ENCODE data around the gene ACSM4. TPM values are rescaled to one million over a fixed set of nuclear protein-coding genes. Genes with fewer than 3 reads are reported as not detected.
"Not testable (repeated sequence)": the region's sequence is repeated elsewhere in the genome, so short reads cannot be mapped to it uniquely, and the experiment has no call there.

Gene ACSM4
- total RNA-seq, result not detected in 2 replicates

GRCh38 chr12:7303772-7304171 is at the start of gene ACSM4:
ACSM4 (plus strand) TSS chr12:7304072; CDS start chr12:7304332, 260 bp downstream.
- H3K4me3 ChIP-seq (ENCODE audit: low read depth, low read length), result no peak within 1 kb of the TSS
- no peak for DNase-seq (ENCODE audit: low read depth)
- no peak for TF ChIP-seq CTCF (conservative IDR thresholded peaks at IDR 0.05; ENCODE audit: low read depth, low read length)

- no peak for TF ChIP-seq CTCF (conservative IDR thresholded peaks at IDR 0.05; ENCODE audit: low read depth, low read length)
- no peak for DNase-seq (ENCODE audit: low read depth)
- H3K4me3 ChIP-seq (ENCODE audit: low read depth, low read length), result no peak overlapping the region
Observed at GRCh38 chr12:7259060-7259459, 44.8 kb upstream of the ACSM4 start.

GRCh38 chr12:7264538-7264937 is 39.3 kb upstream of the ACSM4 start:
- no peak for TF ChIP-seq CTCF (conservative IDR thresholded peaks at IDR 0.05; ENCODE audit: low read depth, low read length)
- H3K4me3 ChIP-seq (ENCODE audit: low read depth, low read length), result no peak overlapping the region
- DNase-seq (ENCODE audit: low read depth), result no peak

- no peak for DNase-seq (ENCODE audit: low read depth)
- no peak overlapping the region for H3K4me3 ChIP-seq (ENCODE audit: low read depth, low read length)
- TF ChIP-seq CTCF (conservative IDR thresholded peaks at IDR 0.05; ENCODE audit: low read depth, low read length), result no peak
Observed at GRCh38 chr12:7265251-7265650, 38.6 kb upstream of the ACSM4 start.

DNA sequence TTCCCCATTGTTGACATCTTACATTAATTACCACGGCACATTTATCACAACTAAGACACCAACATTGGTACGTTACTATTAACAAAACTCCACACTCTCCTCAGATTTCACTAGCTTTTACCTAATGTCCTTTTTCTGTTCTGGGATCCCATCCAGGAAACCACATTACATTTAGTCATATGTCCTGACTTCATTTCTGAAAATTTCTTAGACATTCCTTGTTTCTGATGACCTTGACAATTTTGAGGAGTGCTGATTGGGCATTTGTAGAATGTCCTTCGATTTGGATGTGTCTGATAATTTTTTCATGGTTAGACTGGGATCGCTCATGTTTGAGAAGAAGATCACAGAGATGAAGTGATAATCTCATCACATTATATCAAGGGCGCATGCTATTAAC is 34.6 kb upstream of the ACSM4 start:
- no peak for TF ChIP-seq CTCF (conservative IDR thresholded peaks at IDR 0.05; ENCODE audit: low read depth, low read length)
- DNase-seq (ENCODE audit: low read depth), result no peak

GRCh38 chr12:7271893-7272514 is 31.9 kb upstream of the ACSM4 start:
- no peak for DNase-seq (ENCODE audit: low read depth)
- no peak overlapping the region for H3K4me3 ChIP-seq (ENCODE audit: low read depth, low read length)
- no peak for TF ChIP-seq CTCF (conservative IDR thresholded peaks at IDR 0.05; ENCODE audit: low read depth, low read length)

More for the DNA sequence above, 34.6 kb upstream of the ACSM4 start:
- H3K4me3 ChIP-seq (ENCODE audit: low read depth, low read length), result no peak overlapping the region

DNA sequence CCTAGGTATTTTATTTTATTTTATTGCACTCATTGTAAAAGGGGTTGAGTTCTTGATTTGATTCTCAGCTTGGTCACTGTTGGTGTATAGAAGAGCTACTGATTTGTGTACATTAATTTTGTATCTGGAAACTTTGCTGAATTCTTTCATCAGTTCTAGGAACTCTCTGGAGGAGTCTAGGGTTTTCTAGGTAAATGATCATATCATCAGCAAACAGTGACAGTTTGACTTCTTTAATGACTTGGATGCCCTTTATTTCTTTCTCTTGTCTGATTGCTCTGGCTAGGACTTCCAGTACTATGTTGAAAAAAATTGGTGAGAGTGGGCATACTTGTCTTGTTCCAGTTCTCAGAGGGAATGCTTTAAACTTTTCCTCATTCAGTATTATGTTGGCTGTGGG is 28.4 kb upstream of the ACSM4 start:
- H3K4me3 ChIP-seq (ENCODE audit: low read depth, low read length); DNase-seq (ENCODE audit: low read depth): not testable (repeated sequence)
